Activated B cell treated with CpG ODN at 0.5 μM for 24 hours (primary cell): Measurements from ENCODE around the gene SENP1. TPM values are rescaled to one million over a fixed set of nuclear protein-coding genes. Genes with fewer than 3 reads are reported as not detected.

ENCODE experiments used
- ATAC-seq: fragments of 200-7000 bp; cut with Tn5 transposase; one replicate; pipeline ENCODE4 v1.10.0; 2021; ENCODE audit warnings: low read depth, mild to moderate bottlenecking, moderate library complexity
- CTCF ChIA-PET: fragments of 350-600 bp; sonication (Branson Sonifier 250); formaldehyde crosslinking; loops from one replicate; lab custom pipeline; 2021; ENCODE audit warnings: antibody characterized with exemption; lab: Charles Lee
- POLR2A ChIA-PET: fragments of 350-600 bp; sonication (Branson Sonifier 250); formaldehyde crosslinking; loops from one replicate; lab custom pipeline; 2021; ENCODE audit warnings: antibody characterized with exemption; lab: Charles Lee
- DNase-seq: peaks from one replicate; pipeline ENCODE4 v3.0.0; 2022
- H3K27ac Mint-ChIP-seq: one replicate; pipeline ENCODE4 v1.8.0; 2020; ENCODE audit warnings: mixed read lengths
- H3K27me3 Mint-ChIP-seq: one replicate; pipeline ENCODE4 v1.8.0; 2021; ENCODE audit warnings: mixed read lengths
- H3K36me3 Mint-ChIP-seq: one replicate; pipeline ENCODE4 v1.8.0; 2021; ENCODE audit warnings: low read depth, mixed read lengths
- H3K4me1 Mint-ChIP-seq: one replicate; pipeline ENCODE4 v1.8.0; 2021; ENCODE audit warnings: mixed read lengths
- H3K4me3 Mint-ChIP-seq: one replicate; pipeline ENCODE4 v1.8.0; 2020; ENCODE audit warnings: mild to moderate bottlenecking, mixed read lengths
- H3K9me3 Mint-ChIP-seq: one replicate; pipeline ENCODE4 v1.8.0; 2020; ENCODE audit warnings: mixed read lengths
- CTCF ChIP-seq: fragments of 200-600 bp; IDR thresholded peaks from one replicate; pipeline ENCODE4 v1.8.0; 2022; ENCODE audit warnings: antibody characterized with exemption, mild to moderate bottlenecking
- intact Hi-C: fragments of 100-400 bp; cut with micrococcal nuclease; formaldehyde crosslinking; loops from one replicate; pipeline ENCODE4 v1.15.1; 2024
- total RNA-seq: library from RNA; stranded (reverse); gene quantifications from 2 replicates; pipeline ENCODE4 v1.2.3, GENCODE V29; 2022

Gene SENP1
- 42.8 and 43.2 TPM in 2 replicates for total RNA-seq

DNA sequence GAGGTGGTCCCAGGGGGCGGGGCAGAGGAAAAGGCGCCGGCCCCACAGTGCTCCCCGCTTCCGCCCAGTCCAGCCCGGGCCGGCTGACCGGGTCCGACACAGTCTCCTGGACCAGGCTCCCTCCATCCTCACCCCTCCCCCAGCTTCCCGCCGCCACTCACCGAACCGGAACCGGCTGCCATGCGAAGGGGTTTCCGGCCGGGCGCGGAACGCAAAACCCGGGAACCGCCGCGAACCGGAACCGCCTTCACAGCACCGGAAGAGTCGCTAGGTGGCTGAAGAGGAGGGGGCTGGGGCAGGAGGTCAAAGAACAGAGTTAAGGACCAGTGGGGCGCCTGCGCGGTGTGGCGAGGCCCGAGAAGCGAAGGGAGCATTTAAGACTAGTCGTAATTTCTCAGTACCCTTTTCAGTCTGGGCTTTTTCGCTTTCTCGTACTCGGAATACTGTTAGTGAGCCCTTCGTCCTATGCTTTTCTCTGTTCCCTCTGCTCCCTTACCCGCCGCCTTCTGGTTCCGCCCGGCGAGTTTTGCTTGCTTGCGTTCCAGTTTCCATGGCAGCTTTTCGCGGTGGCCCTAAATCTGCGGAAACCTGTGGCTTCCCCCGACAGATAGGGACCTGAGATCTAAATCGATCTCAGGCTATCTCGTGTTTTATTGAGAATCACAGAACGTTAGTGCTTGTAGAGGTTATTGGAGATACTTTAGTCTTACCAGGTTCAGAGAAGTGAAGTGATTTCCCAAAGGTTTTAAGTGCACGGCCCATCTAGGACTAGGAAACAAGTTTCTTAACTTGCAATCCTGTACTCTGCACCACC is at the start of gene SENP1:
Gene SENP1 (minus strand): TSS at position 213 of the 814 bp plus-strand sequence. CDS start 4,607 bp downstream, outside the sequence.
- intact Hi-C loops: loop anchor here (1.0 to 5.0 kb wide), 8 partner anchors 13 to 611 kb away; partner anchors contain the start of genes ASB8, CCDC184, CCNT1 and PFKM
- Mint-ChIP-seq H3K9me3 (no peaks in the 10 kb centered on the region), H3K36me3 (peaks cover 16% of the 10 kb centered on the region), H3K27ac (peak within 1 kb of the TSS; percentile 98), H3K4me3 (peak within 1 kb of the TSS; percentile 95), H3K27me3 (no peaks in the 10 kb centered on the region), H3K4me1 (peaks cover 49% of the 10 kb centered on the region)
- TF ChIP-seq CTCF: no peak
- peak; percentile 78 for ATAC-seq
- ChIA-PET CTCF (interaction anchor here (1.3 to 1.6 kb wide), 3 partner anchors 13 to 58 kb away, joined by 3 to 5 read pairs (median 3); partner anchors contain the start of genes ASB8 and PFKM), POLR2A (interaction anchor here (0.5 to 2.8 kb wide), 16 partner anchors 11 to 576 kb away, joined by 3 to 61 read pairs (median 5); partner anchors contain the start of genes ASB8, CCDC184, KANSL2 and PFKM)
- peak; percentile 87 for DNase-seq

GRCh38 chr12:48151103-48151771 is 45.4 kb upstream of the SENP1 start:
- ATAC-seq (no peak), DNase-seq (no peak)
- peaks cover 65% of the 10 kb centered on the region for H3K36me3 Mint-ChIP-seq
- H3K4me3 Mint-ChIP-seq: no peak overlapping the region
- no peaks in the 10 kb centered on the region for H3K9me3 Mint-ChIP-seq
- ChIA-PET CTCF (interaction anchor here (0.6 kb wide), 1 partner anchor 46 kb away, joined by 3 read pairs; no protein-coding TSS in a partner anchor), POLR2A (no interaction called here)
- intact Hi-C loops: no loop called here
- no peaks in the 10 kb centered on the region for H3K27me3 Mint-ChIP-seq
- peaks cover 6% of the 10 kb centered on the region for H3K4me1 Mint-ChIP-seq
- H3K27ac Mint-ChIP-seq: no peak overlapping the region
- TF ChIP-seq CTCF: no peak

- H3K36me3 Mint-ChIP-seq: peaks cover 87% of the 10 kb centered on the region
- intact Hi-C loops: no loop called here
- ChIA-PET CTCF (no interaction called here), POLR2A (interaction anchor here (2.1 kb wide), 1 partner anchor 11 kb away, joined by 7 read pairs; the partner anchor contains the start of gene ASB8)
- no peak for TF ChIP-seq CTCF
- no peak for ATAC-seq
- no peak overlapping the region for H3K4me3 Mint-ChIP-seq
- no peak for DNase-seq
- H3K9me3 Mint-ChIP-seq: no peaks in the 10 kb centered on the region
- H3K4me1 Mint-ChIP-seq: no peaks in the 10 kb centered on the region
- no peaks in the 10 kb centered on the region for H3K27me3 Mint-ChIP-seq
- no peak overlapping the region for H3K27ac Mint-ChIP-seq
Observed at GRCh38 chr12:48145981-48146380, 40.1 kb upstream of the SENP1 start.

- H3K9me3 Mint-ChIP-seq: no peaks in the 10 kb centered on the region
- ATAC-seq: no peak
- H3K4me1 Mint-ChIP-seq: no peaks in the 10 kb centered on the region
- CTCF ChIA-PET: no interaction called here
- POLR2A ChIA-PET: no interaction called here
- intact Hi-C loops: no loop called here
- H3K36me3 Mint-ChIP-seq: peaks cover 83% of the 10 kb centered on the region
- H3K4me3 Mint-ChIP-seq: no peak overlapping the region
- DNase-seq: no peak
- TF ChIP-seq CTCF: no peak
- H3K27ac Mint-ChIP-seq: no peak overlapping the region
- H3K27me3 Mint-ChIP-seq: no peaks in the 10 kb centered on the region
Observed at GRCh38 chr12:48143898-48144297, 38.0 kb upstream of the SENP1 start.
